ENCODE measurements around the gene GDF3. TPM values are rescaled to one million over a fixed set of nuclear protein-coding genes. Genes with fewer than 3 reads are reported as not detected.
"Not testable (repeated sequence)": the region's sequence is repeated elsewhere in the genome, so short reads cannot be mapped to it uniquely, and the experiment has no call there.

Gene GDF3
- total and polyA plus RNA-seq, 5 donors from 2014 or later = not detected

DNA sequence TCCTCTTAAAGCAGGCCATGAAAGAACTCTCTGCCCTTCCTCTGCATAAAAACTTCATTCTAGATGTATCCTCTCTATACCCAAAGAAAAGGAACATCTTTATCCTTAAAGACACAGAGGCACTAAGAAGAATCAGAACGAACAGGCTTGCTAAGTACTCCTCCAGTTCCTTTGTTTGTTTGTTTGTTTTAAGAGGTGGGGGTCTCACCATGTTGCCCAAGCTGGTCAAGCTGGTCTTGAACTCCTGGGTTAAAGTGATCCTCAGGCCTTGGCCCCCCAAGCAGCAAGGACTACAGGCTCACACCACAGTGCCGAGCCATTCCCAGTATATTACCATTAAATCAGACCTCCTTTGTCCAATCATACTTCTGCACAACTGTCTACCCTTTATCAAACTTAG lies 14.0 kb downstream of the GDF3 start:
- Mint-ChIP-seq H3K9me3 (peaks cover 0 to 4% (median 0%) of the 10 kb centered on the region in 7 donors), H3K27ac (no peak overlapping the region), H3K27me3 (peaks cover 20% of the 10 kb centered on the region), H3K36me3 (no peaks in the 10 kb centered on the region), H3K4me3 (no peak overlapping the region), H3K4me1 (peaks cover 0 to 11% (median 0%) of the 10 kb centered on the region in 4 donors)
- H3K4me3 ChIP-seq (ENCODE audit: low read depth, low read length) = no peak overlapping the region
- no peaks in the 10 kb centered on the region for H3K4me1 ChIP-seq (ENCODE audit: control insufficient read depth, insufficient read depth, low read length, poor library complexity, severe bottlenecking)
- no peaks in the 10 kb centered on the region for H3K9me3 ChIP-seq (ENCODE audit: control insufficient read depth in 2 of 2, low read length in 2 of 2)
- H3K27me3 ChIP-seq (ENCODE audit: control insufficient read depth, insufficient read depth, low read length) = no peaks in the 10 kb centered on the region
- ATAC-seq (ENCODE audit: low read depth in 2 of 2) (no peak), DNase-seq (no peak)
- no peak overlapping the region for H3K27ac ChIP-seq (ENCODE audit: insufficient read depth, low read length, poor library complexity, severe bottlenecking)
- no peaks in the 10 kb centered on the region for H3K36me3 ChIP-seq (ENCODE audit: control insufficient read depth, insufficient read depth, low read length)

- Histone ChIP-seq H3K27me3 (ENCODE audit: control insufficient read depth, insufficient read depth, low read length) (no peaks in the 10 kb centered on the region), H3K4me3 (ENCODE audit: low read depth, low read length) (no peak overlapping the region), H3K4me1 (ENCODE audit: control insufficient read depth, insufficient read depth, low read length, poor library complexity, severe bottlenecking) (no peaks in the 10 kb centered on the region), H3K9me3 (ENCODE audit: control insufficient read depth in 2 of 2, low read length in 2 of 2) (no peaks in the 10 kb centered on the region), H3K27ac (ENCODE audit: insufficient read depth, low read length, poor library complexity, severe bottlenecking) (no peak overlapping the region), H3K36me3 (ENCODE audit: control insufficient read depth, insufficient read depth, low read length) (no peaks in the 10 kb centered on the region)
- no peak overlapping the region for H3K4me3 Mint-ChIP-seq
- peaks cover 0 to under 1% (median 0%) of the 10 kb centered on the region in 7 donors for H3K9me3 Mint-ChIP-seq
- peaks cover 32% of the 10 kb centered on the region for H3K27me3 Mint-ChIP-seq
- no peak for DNase-seq
- no peak for ATAC-seq (ENCODE audit: low read depth in 2 of 2)
- peak overlapping the region in 1 of 3 donors; percentile 59 for H3K27ac Mint-ChIP-seq
- H3K4me1 Mint-ChIP-seq = peaks cover 0 to 11% (median 0%) of the 10 kb centered on the region in 4 donors
- no peaks in the 10 kb centered on the region for H3K36me3 Mint-ChIP-seq
Observed at GRCh38 chr12:7679251-7680045, 16.1 kb downstream of the GDF3 start.

DNA sequence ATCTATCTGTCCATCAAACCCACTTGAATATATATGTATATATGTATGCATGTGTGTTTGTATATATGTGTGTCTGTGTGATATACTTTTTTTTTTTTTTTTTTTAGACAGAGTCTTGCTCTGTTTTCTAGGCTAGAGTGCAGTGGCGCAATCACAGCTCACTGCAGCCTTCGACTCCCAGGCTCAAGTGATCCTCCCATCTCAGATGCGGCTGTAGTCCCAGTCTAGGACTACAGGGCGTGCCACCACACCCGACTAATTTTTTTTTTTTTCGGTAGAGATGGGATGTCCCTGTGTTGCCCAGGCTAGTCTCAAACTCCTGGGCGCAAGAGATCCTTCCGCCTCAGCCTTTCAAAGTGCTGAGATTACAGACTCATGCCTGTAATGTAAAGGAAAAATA lies 16.8 kb downstream of the GDF3 start:
- ATAC-seq (ENCODE audit: low read depth in 2 of 2) = no peak
- no peak for DNase-seq
- H3K27me3 ChIP-seq (ENCODE audit: control insufficient read depth, insufficient read depth, low read length) = no peaks in the 10 kb centered on the region
- no peaks in the 10 kb centered on the region for H3K36me3 ChIP-seq (ENCODE audit: control insufficient read depth, insufficient read depth, low read length)
- Mint-ChIP-seq H3K27ac (no peak overlapping the region), H3K4me3 (no peak overlapping the region), H3K9me3 (no peaks in the 10 kb centered on the region), H3K4me1 (peaks cover 0 to 11% (median 0%) of the 10 kb centered on the region in 4 donors), H3K36me3 (no peaks in the 10 kb centered on the region), H3K27me3 (peaks cover 25% of the 10 kb centered on the region)
- H3K27ac ChIP-seq (ENCODE audit: insufficient read depth, low read length, poor library complexity, severe bottlenecking) = no peak overlapping the region
- no peak overlapping the region for H3K4me3 ChIP-seq (ENCODE audit: low read depth, low read length)
- H3K4me1 ChIP-seq (ENCODE audit: control insufficient read depth, insufficient read depth, low read length, poor library complexity, severe bottlenecking) = no peaks in the 10 kb centered on the region
- H3K9me3 ChIP-seq (ENCODE audit: control insufficient read depth in 2 of 2, low read length in 2 of 2) = no peaks in the 10 kb centered on the region

GRCh38 chr12:7677432-7677888 lies 18.1 kb downstream of the GDF3 start:
- not testable (repeated sequence) for H3K27ac ChIP-seq (ENCODE audit: insufficient read depth, low read length, poor library complexity, severe bottlenecking); H3K9me3 Mint-ChIP-seq; H3K4me1 ChIP-seq (ENCODE audit: control insufficient read depth, insufficient read depth, low read length, poor library complexity, severe bottlenecking); H3K9me3 ChIP-seq (ENCODE audit: control insufficient read depth in 2 of 2, low read length in 2 of 2); H3K27ac Mint-ChIP-seq; H3K27me3 ChIP-seq (ENCODE audit: control insufficient read depth, insufficient read depth, low read length); ATAC-seq (ENCODE audit: low read depth in 2 of 2); H3K36me3 Mint-ChIP-seq; H3K36me3 ChIP-seq (ENCODE audit: control insufficient read depth, insufficient read depth, low read length)
- peaks cover 22% of the 10 kb centered on the region for H3K27me3 Mint-ChIP-seq
- DNase-seq = peak in 2 of 3 donors; percentile 4 to 40
- peaks cover 0 to 11% (median 0%) of the 10 kb centered on the region in 4 donors for H3K4me1 Mint-ChIP-seq
- peak overlapping the region; percentile 37 for H3K4me3 ChIP-seq (ENCODE audit: low read depth, low read length)
- peak overlapping the region in 2 of 4 donors; percentile 16 to 35 for H3K4me3 Mint-ChIP-seq

DNA sequence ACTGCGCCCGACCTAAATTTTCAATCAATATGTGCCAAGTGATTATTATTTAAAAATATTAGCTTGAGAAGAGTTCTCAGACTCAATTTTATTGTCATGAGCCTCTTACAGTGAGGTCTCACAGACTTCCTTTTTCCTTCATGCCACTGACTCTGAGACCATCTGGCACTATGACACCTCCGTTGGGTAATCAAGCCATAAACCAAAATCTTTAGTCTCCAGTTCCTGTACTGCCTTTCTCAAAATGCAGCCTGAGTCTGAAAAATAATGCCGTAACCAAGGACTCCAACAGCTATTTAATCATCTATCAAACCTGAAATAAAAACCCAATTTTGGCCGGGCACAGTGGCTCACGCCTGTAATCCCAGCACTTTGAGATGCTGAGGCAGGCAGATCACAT lies 20.1 kb downstream of the GDF3 start:
- not testable (repeated sequence) for DNase-seq; H3K36me3 ChIP-seq (ENCODE audit: control insufficient read depth, insufficient read depth, low read length); H3K4me1 ChIP-seq (ENCODE audit: control insufficient read depth, insufficient read depth, low read length, poor library complexity, severe bottlenecking); H3K9me3 ChIP-seq (ENCODE audit: control insufficient read depth in 2 of 2, low read length in 2 of 2); ATAC-seq (ENCODE audit: low read depth in 2 of 2); H3K27me3 ChIP-seq (ENCODE audit: control insufficient read depth, insufficient read depth, low read length); H3K4me3 ChIP-seq (ENCODE audit: low read depth, low read length); H3K4me3 Mint-ChIP-seq; H3K27ac Mint-ChIP-seq; H3K36me3 Mint-ChIP-seq; H3K9me3 Mint-ChIP-seq; H3K27ac ChIP-seq (ENCODE audit: insufficient read depth, low read length, poor library complexity, severe bottlenecking)
- peaks cover 0 to 11% (median 0%) of the 10 kb centered on the region in 4 donors for H3K4me1 Mint-ChIP-seq
- peaks cover 26% of the 10 kb centered on the region for H3K27me3 Mint-ChIP-seq

- no peaks in the 10 kb centered on the region for H3K4me1 ChIP-seq (ENCODE audit: control insufficient read depth, insufficient read depth, low read length, poor library complexity, severe bottlenecking)
Observed at GRCh38 chr12:7668171-7668570, 27.4 kb downstream of the GDF3 start.

DNA sequence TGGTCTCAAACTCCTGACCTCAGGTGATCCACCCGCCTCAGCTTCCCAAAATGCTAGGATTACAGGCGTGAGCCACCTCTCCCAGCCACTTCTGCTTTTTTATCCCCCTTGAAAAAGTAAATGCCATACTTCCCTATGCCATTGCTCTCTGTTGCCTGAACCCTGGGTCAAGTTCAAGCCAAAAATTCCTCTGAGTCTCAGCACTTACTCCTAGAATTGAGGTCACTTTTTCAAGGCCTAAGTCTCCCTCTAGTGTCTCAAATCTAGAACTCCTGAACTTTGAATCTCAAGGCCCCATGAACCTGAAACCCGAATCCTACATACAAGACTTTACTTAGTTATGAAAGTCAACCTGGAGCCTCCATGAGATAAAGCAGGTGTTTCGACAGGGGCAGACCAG lies 28.4 kb downstream of the GDF3 start:
- Histone ChIP-seq H3K27ac (ENCODE audit: insufficient read depth, low read length, poor library complexity, severe bottlenecking) (no peak overlapping the region), H3K36me3 (ENCODE audit: control insufficient read depth, insufficient read depth, low read length) (no peaks in the 10 kb centered on the region), H3K27me3 (ENCODE audit: control insufficient read depth, insufficient read depth, low read length) (no peaks in the 10 kb centered on the region), H3K4me1 (ENCODE audit: control insufficient read depth, insufficient read depth, low read length, poor library complexity, severe bottlenecking) (no peaks in the 10 kb centered on the region), H3K9me3 (ENCODE audit: control insufficient read depth in 2 of 2, low read length in 2 of 2) (no peaks in the 10 kb centered on the region), H3K4me3 (ENCODE audit: low read depth, low read length) (no peak overlapping the region)
- Mint-ChIP-seq H3K36me3 (no peaks in the 10 kb centered on the region), H3K27me3 (peaks cover 1% of the 10 kb centered on the region), H3K9me3 (no peaks in the 10 kb centered on the region), H3K27ac (no peak overlapping the region), H3K4me3 (no peak overlapping the region), H3K4me1 (no peaks in the 10 kb centered on the region)
- no peak for ATAC-seq (ENCODE audit: low read depth in 2 of 2)
- no peak for DNase-seq

More at GRCh38 chr12:7668171-7668570, 27.4 kb downstream of the GDF3 start:
- no peak overlapping the region for H3K4me3 Mint-ChIP-seq
- DNase-seq (no peak), ATAC-seq (ENCODE audit: low read depth in 2 of 2) (no peak)
- no peaks in the 10 kb centered on the region for H3K36me3 ChIP-seq (ENCODE audit: control insufficient read depth, insufficient read depth, low read length)
- peaks cover 4% of the 10 kb centered on the region for H3K27me3 Mint-ChIP-seq
- H3K27ac ChIP-seq (ENCODE audit: insufficient read depth, low read length, poor library complexity, severe bottlenecking) = no peak overlapping the region
- no peak overlapping the region for H3K4me3 ChIP-seq (ENCODE audit: low read depth, low read length)
- H3K9me3 ChIP-seq (ENCODE audit: control insufficient read depth in 2 of 2, low read length in 2 of 2) = no peaks in the 10 kb centered on the region
- no peaks in the 10 kb centered on the region for H3K4me1 Mint-ChIP-seq
- H3K36me3 Mint-ChIP-seq = no peaks in the 10 kb centered on the region
- no peaks in the 10 kb centered on the region for H3K9me3 Mint-ChIP-seq
- no peak overlapping the region for H3K27ac Mint-ChIP-seq
- no peaks in the 10 kb centered on the region for H3K27me3 ChIP-seq (ENCODE audit: control insufficient read depth, insufficient read depth, low read length)

GRCh38 chr12:7666595-7666994 lies 29.0 kb downstream of the GDF3 start:
- no peak overlapping the region for H3K4me3 Mint-ChIP-seq
- no peak for DNase-seq
- Histone ChIP-seq H3K9me3 (ENCODE audit: control insufficient read depth in 2 of 2, low read length in 2 of 2) (no peaks in the 10 kb centered on the region), H3K4me3 (ENCODE audit: low read depth, low read length) (no peak overlapping the region), H3K27ac (ENCODE audit: insufficient read depth, low read length, poor library complexity, severe bottlenecking) (no peak overlapping the region), H3K4me1 (ENCODE audit: control insufficient read depth, insufficient read depth, low read length, poor library complexity, severe bottlenecking) (no peaks in the 10 kb centered on the region), H3K27me3 (ENCODE audit: control insufficient read depth, insufficient read depth, low read length) (no peaks in the 10 kb centered on the region), H3K36me3 (ENCODE audit: control insufficient read depth, insufficient read depth, low read length) (no peaks in the 10 kb centered on the region)
- no peaks in the 10 kb centered on the region for H3K36me3 Mint-ChIP-seq
- no peaks in the 10 kb centered on the region for H3K4me1 Mint-ChIP-seq
- no peak overlapping the region for H3K27ac Mint-ChIP-seq
- ATAC-seq (ENCODE audit: low read depth in 2 of 2) = no peak
- no peaks in the 10 kb centered on the region for H3K27me3 Mint-ChIP-seq
- H3K9me3 Mint-ChIP-seq = no peaks in the 10 kb centered on the region

All from CD4-positive, CD25-positive, alpha-beta regulatory T cell (primary cell).